Aorta (tissue), 5 donors: ENCODE measurements around the gene C6orf15. TPM values are rescaled to one million over a fixed set of nuclear protein-coding genes. Genes with fewer than 3 reads are reported as not detected.

Source experiments
- ATAC-seq: fragments of 200-7000 bp; cut with Tn5 transposase; one replicate; pipeline ENCODE4 v1.9.1; 2022; ENCODE audit warnings: moderate library complexity; ENCODE audit not compliant: low FRiP score
- DNase-seq, 2 donors: peaks; one replicate each; pipeline ENCODE4 v3.0.0-alpha.2; 2020
- H3K27ac ChIP-seq, 2 donors: one replicate each; pipeline ENCODE4 v1.5.1; 2013; ENCODE audit warnings: low read length in 2 of 2, mild to moderate bottlenecking in 2 of 2, moderate library complexity in 2 of 2, control low read depth in 1 of 2, inconsistent platforms in 1 of 2, low read depth in 1 of 2
- H3K27me3 ChIP-seq, 2 donors: one replicate each; pipeline ENCODE4 v1.6.1; 2013; ENCODE audit warnings: control low read depth in 1 of 2, low read length in 1 of 2, mild to moderate bottlenecking in 1 of 2, moderate library complexity in 1 of 2; ENCODE audit not compliant: insufficient read depth in 2 of 2, control insufficient read depth in 1 of 2
- H3K36me3 ChIP-seq, 2 donors: one replicate each; pipeline ENCODE4 v1.6.1; 2013; ENCODE audit warnings: control low read depth in 1 of 2, low read length in 1 of 2, mild to moderate bottlenecking in 1 of 2; ENCODE audit not compliant: insufficient read depth in 2 of 2, control insufficient read depth in 1 of 2
- H3K4me1 ChIP-seq, 2 donors: one replicate each; pipeline ENCODE4 v1.6.1; 2013; ENCODE audit warnings: low read length in 2 of 2, control low read depth in 1 of 2, mild to moderate bottlenecking in 1 of 2, moderate library complexity in 1 of 2; ENCODE audit not compliant: insufficient read depth in 2 of 2, control insufficient read depth in 1 of 2
- H3K4me3 ChIP-seq, 2 donors: one replicate each; pipeline ENCODE4 v1.5.1; 2013; ENCODE audit warnings: low read length in 2 of 2, control low read depth in 1 of 2, mild to moderate bottlenecking in 1 of 2
- H3K9me3 ChIP-seq: one replicate; pipeline ENCODE4 v1.6.1; 2013; ENCODE audit warnings: mild to moderate bottlenecking, low read length; ENCODE audit not compliant: control insufficient read depth
- WGBS, 2 donors: extraction: QIAGEN DNeasy Blood & Tissue Kit; methylation state at CpG; one replicate each; pipeline ENCODE4 v1.1.7; 2013; 5-methylcytosine and 5-hydroxymethylcytosine counted together
- intact Hi-C, 2 donors: fragments of 100-400 bp; cut with DNase I; formaldehyde crosslinking; loops; one replicate each; pipeline versions ENCODE4 v1.14.2 to v1.15.0; 2022
- long read RNA-seq, 2 donors: library from polyadenylated mRNA; unstranded; transcript quantifications; one replicate each; pipeline ENCODE4 v2.0.0, GENCODE V29; 2020 to 2021
- polyA plus RNA-seq, 2 donors: library from polyadenylated mRNA; stranded (reverse); fragments of 200-250 nt; gene quantifications; one replicate each; pipeline ENCODE4 v1.2.3, GENCODE V29; 2013
- total RNA-seq, 2 donors: library from RNA; stranded (reverse); fragmentation: NEBNext Ultra II Directional; extraction: Animal tissue kit (Norgen Biotek cat#: 25700); gene quantifications; one replicate each; pipeline ENCODE4 v1.2.1, GENCODE V29; 2021
- donor health status: healthy with polysubstance abuse.
- donor health status: Bipolar disorder and iron deficiency.
- donor health status: DM: no; HTN: no; CAD: no.
- donor health status: DM: no; HTN: no; CAD: no.
- donor health status: DM: yes; HTN: yes; CAD: no.

Gene C6orf15
- total RNA-seq (not detected), polyA plus RNA-seq (not detected)
- long read RNA-seq, donor 1: 0 reads
- long read RNA-seq, donor 2: 0 reads

DNA sequence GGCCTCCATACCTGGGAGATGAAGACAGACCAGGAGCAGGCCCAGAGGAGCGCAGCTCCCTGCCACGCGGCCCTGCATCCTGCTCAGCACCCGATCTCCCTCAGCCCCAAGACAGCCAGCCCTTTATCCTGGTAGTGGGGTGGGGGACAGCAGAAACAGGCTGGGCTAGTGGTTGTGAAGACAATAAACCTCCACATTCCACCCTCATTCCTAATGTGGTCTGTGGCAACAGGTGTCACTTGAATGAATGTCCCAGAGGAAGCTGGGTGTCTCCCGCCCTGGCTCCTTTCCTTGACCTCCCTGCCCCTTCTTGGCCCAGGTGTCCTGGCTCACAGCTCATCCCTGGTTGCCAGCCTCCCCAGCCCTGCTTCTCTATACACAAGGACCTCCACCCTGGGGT is at the start of gene C6orf15:
Gene C6orf15, minus strand, starts transcription at position 98 of the 400 bp plus-strand sequence. Its CDS starts 20 bp downstream, at position 78.
- H3K4me3 ChIP-seq: no peak within 1 kb of the TSS
- DNase-seq (no peak), ATAC-seq (no peak)
- H3K4me1 ChIP-seq: peaks cover 0 to 7% of the 10 kb centered on the region in 2 donors
- no peak within 1 kb of the TSS for H3K27ac ChIP-seq
- H3K36me3 ChIP-seq: no peaks in the 10 kb centered on the region
- no peaks in the 10 kb centered on the region for H3K27me3 ChIP-seq
- WGBS, 2 donors: 93 to 98% methylated on average over 5 of the region's 5 CpGs
- H3K9me3 ChIP-seq: no peaks in the 10 kb centered on the region
- intact Hi-C loops: no loop called here

- ATAC-seq (no peak), DNase-seq (peak in 1 of 2 donors; percentile 57)
- 90% methylated on average over 19 of the region's 19 CpGs for whole genome bisulfite sequencing, 2 donors
- no peak overlapping the region for H3K27ac ChIP-seq
- H3K4me1 ChIP-seq: no peaks in the 10 kb centered on the region
- no peaks in the 10 kb centered on the region for H3K9me3 ChIP-seq
- H3K27me3 ChIP-seq: no peaks in the 10 kb centered on the region
- no peaks in the 10 kb centered on the region for H3K36me3 ChIP-seq
- H3K4me3 ChIP-seq: no peak overlapping the region
- intact Hi-C loops: no loop called here
Observed at GRCh38 chr6:31161216-31162126, 49.1 kb upstream of the C6orf15 start.

GRCh38 chr6:31158863-31159855 is 46.8 kb upstream of the C6orf15 start:
- intact Hi-C loops: no loop called here
- H3K27ac ChIP-seq: peak overlapping the region in 1 of 2 donors; percentile 41

DNA sequence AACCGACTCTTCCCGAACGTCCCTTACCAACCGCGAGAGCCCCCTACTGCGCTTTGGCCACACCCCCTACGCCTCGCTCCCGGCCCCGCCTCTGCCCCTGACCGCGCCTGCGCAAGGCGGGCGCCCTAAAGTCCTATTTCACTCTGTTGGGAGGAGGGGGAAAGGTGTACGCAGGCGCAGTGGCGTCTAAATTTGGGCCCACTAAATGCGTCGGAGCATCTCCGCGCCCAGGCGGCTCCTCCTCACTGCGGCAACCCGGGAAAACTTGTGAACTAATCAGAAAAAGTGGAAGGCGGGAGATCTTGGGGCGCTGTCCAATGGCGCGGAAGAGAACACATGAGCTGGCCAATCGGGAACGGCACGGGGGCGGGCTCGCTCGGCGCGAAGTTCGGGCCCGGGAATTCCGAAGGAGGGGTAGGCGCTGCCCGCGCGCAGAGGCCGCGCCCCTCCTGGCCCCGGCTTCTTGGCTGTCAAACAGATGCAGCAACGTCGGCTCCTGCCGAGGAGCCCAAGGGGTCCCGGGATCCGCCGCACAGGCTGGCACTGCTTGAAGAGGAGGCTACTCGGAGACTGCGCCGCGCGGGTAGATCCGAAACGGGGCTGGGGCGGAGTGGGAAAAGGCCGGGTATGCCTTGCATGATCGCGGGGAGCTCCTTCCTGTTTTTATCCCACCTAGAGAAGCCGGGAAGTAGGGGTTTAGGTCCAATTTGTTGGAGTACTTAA is 45.9 kb upstream of the C6orf15 start, which contains the start of gene TCF19:
Gene TCF19, plus strand, starts transcription at position 450 of the 723 bp plus-strand sequence. CDS start 881 bp downstream, outside the sequence.
- Histone ChIP-seq H3K36me3 (no peaks in the 10 kb centered on the region), H3K9me3 (no peaks in the 10 kb centered on the region), H3K4me3 (peak within 1 kb of the TSS; percentile 59 to 61), H3K27me3 (no peaks in the 10 kb centered on the region), H3K4me1 (no peaks in the 10 kb centered on the region), H3K27ac (peak within 1 kb of the TSS in 1 of 2 donors; percentile 41)
- intact Hi-C loops: no loop called here
- peak; percentile 97 for ATAC-seq
- WGBS, 2 donors: 0 to 1% methylated on average over 60 to 65 of the region's 65 CpGs
- peak; percentile 100 for DNase-seq

More at GRCh38 chr6:31158863-31159855, 46.8 kb upstream of the C6orf15 start:
- H3K4me1 ChIP-seq: no peaks in the 10 kb centered on the region
- H3K9me3 ChIP-seq: no peaks in the 10 kb centered on the region
- H3K27me3 ChIP-seq: no peaks in the 10 kb centered on the region
- H3K4me3 ChIP-seq: peak overlapping the region; percentile 59 to 61
- ATAC-seq: no peak
- peak in 1 of 2 donors; percentile 36 for DNase-seq
- 11 to 12% methylated on average over 34 to 35 of the region's 35 CpGs for WGBS, 2 donors
- H3K36me3 ChIP-seq: no peaks in the 10 kb centered on the region

- intact Hi-C loops: no loop called here
- ATAC-seq: no peak
- peak within 1 kb of the TSS in 1 of 2 donors; percentile 41 for H3K27ac ChIP-seq
Observed at GRCh38 chr6:31157513-31158139, 45.3 kb upstream of the C6orf15 start, which contains the start of gene CCHCR1. Gene CCHCR1, minus strand, starts transcription at chr6:31157802. Its CDS starts 202 bp downstream, at chr6:31157600.

DNA sequence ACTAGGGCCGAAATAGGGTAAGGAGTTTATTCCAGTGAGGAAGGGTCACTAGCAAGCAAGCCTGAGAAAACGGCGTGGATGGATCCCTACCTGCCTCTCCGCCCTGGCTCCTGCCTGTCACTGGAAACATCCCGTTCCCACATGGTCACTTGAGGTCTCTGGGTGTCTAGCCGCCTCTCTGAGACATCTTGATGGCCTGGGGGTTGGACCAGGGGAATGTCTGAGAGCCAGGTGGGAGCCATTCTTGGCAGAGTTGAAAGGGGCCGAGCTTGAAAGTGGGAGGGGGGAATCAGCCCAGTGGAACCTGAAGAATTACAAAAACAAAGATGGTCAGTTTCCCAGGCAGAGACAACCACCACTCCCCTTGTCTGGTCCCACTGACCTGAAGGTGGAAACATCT is 44.3 kb upstream of the C6orf15 start:
- 93 to 96% methylated on average over 7 of the region's 7 CpGs for WGBS, 2 donors
- no peak for ATAC-seq
- Histone ChIP-seq H3K9me3 (no peaks in the 10 kb centered on the region), H3K4me3 (no peak overlapping the region), H3K27ac (no peak overlapping the region), H3K27me3 (no peaks in the 10 kb centered on the region), H3K4me1 (no peaks in the 10 kb centered on the region), H3K36me3 (no peaks in the 10 kb centered on the region)
- DNase-seq: no peak
- intact Hi-C loops: no loop called here

More at GRCh38 chr6:31157513-31158139, 45.3 kb upstream of the C6orf15 start, which contains the start of gene CCHCR1:
- no peak for DNase-seq
- peak within 1 kb of the TSS; percentile 59 to 61 for H3K4me3 ChIP-seq
- WGBS, 2 donors: 3 to 5% methylated on average over 14 of the region's 14 CpGs
- H3K4me1 ChIP-seq: no peaks in the 10 kb centered on the region
- H3K36me3 ChIP-seq: no peaks in the 10 kb centered on the region
- no peaks in the 10 kb centered on the region for H3K27me3 ChIP-seq
- H3K9me3 ChIP-seq: no peaks in the 10 kb centered on the region

- 96% methylated on average over 15 of the region's 15 CpGs for WGBS, 2 donors
- no peak for DNase-seq
- intact Hi-C loops: no loop called here
- no peaks in the 10 kb centered on the region for H3K9me3 ChIP-seq
- H3K4me1 ChIP-seq: no peaks in the 10 kb centered on the region
- ATAC-seq: no peak
- H3K4me3 ChIP-seq: no peak overlapping the region
- H3K36me3 ChIP-seq: no peaks in the 10 kb centered on the region
- H3K27ac ChIP-seq: no peak overlapping the region
- no peaks in the 10 kb centered on the region for H3K27me3 ChIP-seq
Observed at GRCh38 chr6:31154436-31154835, 42.1 kb upstream of the C6orf15 start.
